ENCODE measurements around the gene SYT4. TPM values are rescaled to one million over a fixed set of nuclear protein-coding genes. Genes with fewer than 3 reads are reported as not detected.

The SYT4 gene
- total RNA-seq, 1 experiment from 2014 or later, result 3.4 TPM

- WGBS (ENCODE audit: extremely low coverage, insufficient read length, low lambda C conversion rate), result no CpG with 5 or more reads among the region's 16 CpGs
- no peaks in the 10 kb centered on the region for H3K27me3 Mint-ChIP-seq (ENCODE audit: low read depth)
- H4K20me1 ChIP-seq (ENCODE audit: control insufficient read depth, insufficient read depth, insufficient read length), result no peaks in the 10 kb centered on the region
Measured at GRCh38 chr18:43283299-43283698, 6.0 kb upstream of the SYT4 start.

More at GRCh38 chr18:43283299-43283698, 6.0 kb upstream of the SYT4 start:
- H4K8ac ChIP-seq (replicated peaks; ENCODE audit: insufficient read length, low read depth, low read length), result no peak overlapping the region
- no peaks in the 10 kb centered on the region for H3K9me3 ChIP-seq (ENCODE audit: control insufficient read depth, low read depth, low read length)
- no peak overlapping the region for H4K91ac ChIP-seq (ENCODE audit: insufficient read length, low read depth, low read length)
- no peak overlapping the region for H3K4ac ChIP-seq (ENCODE audit: low read depth, low read length)
- no peak overlapping the region for H4K5ac ChIP-seq (ENCODE audit: insufficient read length, low read depth, low read length)
- no peak overlapping the region for H3K9ac ChIP-seq (ENCODE audit: extremely low read depth, insufficient read length, low read length)
- no peak overlapping the region for H2BK12ac ChIP-seq (ENCODE audit: insufficient read length, low read depth, low read length)
- H2BK120ac ChIP-seq (ENCODE audit: low read depth, low read length, poor library complexity, severe bottlenecking), result no peak overlapping the region
- TF ChIP-seq CTCF (conservative IDR thresholded peaks at IDR 0.05), result no peak
- peaks cover 9 to 11% of the 10 kb centered on the region in 2 experiments for H3K4me1 Mint-ChIP-seq
- H3K9me3 Mint-ChIP-seq, result peaks cover 12 to 16% of the 10 kb centered on the region in 2 experiments
- no peak overlapping the region for H2AK5ac ChIP-seq (ENCODE audit: insufficient read length, low read length)
- H2BK20ac ChIP-seq (ENCODE audit: low read depth, low read length, poor library complexity, severe bottlenecking), result no peak overlapping the region
- H3K56ac ChIP-seq (ENCODE audit: insufficient read length, low read depth, low read length), result no peak overlapping the region
- H3K4me2 ChIP-seq (ENCODE audit: insufficient read depth, insufficient read length, low read length), result no peak overlapping the region
- H3T11ph ChIP-seq (ENCODE audit: low read length), result no peak overlapping the region
- H3K79me1 ChIP-seq (ENCODE audit: insufficient read depth, low read depth, low read length, poor library complexity, severe bottlenecking), result no peaks in the 10 kb centered on the region
- H3K23me2 ChIP-seq (ENCODE audit: insufficient read length, low read depth, low read length, poor library complexity, severe bottlenecking), result no peaks in the 10 kb centered on the region
- H3K27me3 ChIP-seq (ENCODE audit: insufficient read depth, low read length), result no peaks in the 10 kb centered on the region
- H3K4me1 ChIP-seq (ENCODE audit: insufficient read depth, low read length), result no peaks in the 10 kb centered on the region
- no peak overlapping the region for H3K4me3 Mint-ChIP-seq
- H3K27ac ChIP-seq (ENCODE audit: insufficient read length, low read depth, low read length), result no peak overlapping the region
- H3K36me3 Mint-ChIP-seq (ENCODE audit: insufficient read depth in 1 of 3, low read depth in 3 of 3), result peaks cover 2 to 19% (median 10%) of the 10 kb centered on the region in 3 experiments; a peak in 5 of 7 replicates
- H3K23ac ChIP-seq (ENCODE audit: insufficient read length, low read depth, low read length), result no peak overlapping the region
- no peaks in the 10 kb centered on the region for H3K79me2 ChIP-seq (ENCODE audit: insufficient read depth, low read length)
- H3K27ac Mint-ChIP-seq, result no peak overlapping the region; a peak in 1 of 7 replicates
- H3K14ac ChIP-seq (ENCODE audit: insufficient read depth, low read length), result no peak overlapping the region
- H3K18ac ChIP-seq (ENCODE audit: insufficient read length, low read depth, low read length), result no peak overlapping the region
- H2AFZ ChIP-seq (ENCODE audit: low read length), result peak overlapping the region; percentile 32
- DNase-seq, result no peak
- H2BK15ac ChIP-seq (ENCODE audit: low read depth, low read length), result no peak overlapping the region
- H2BK5ac ChIP-seq (ENCODE audit: insufficient read length, low read length), result no peak overlapping the region
